SK-N-SH (cell line): ENCODE results near the gene SYNGR1.

ENCODE experiments used
- CTCF ChIP-seq: fragments of 200-600 bp; sonication (generic); IDR thresholded peaks from 2 replicates; pipeline ENCODE4 v1.6.1; 2017; ENCODE audit warnings: antibody characterized with exemption, mild to moderate bottlenecking, moderate library complexity
- EP300 ChIP-seq, 2 experiments: IDR thresholded peaks; 2 replicates each; pipeline versions ENCODE4 v1.4.0 to v1.6.1; 2012; ENCODE audit warnings: borderline replicate concordance in 1 of 2, low read depth in 1 of 2, low read length in 1 of 2
- EZH2phosphoT487 ChIP-seq: fragments of 200-600 bp; sonication (generic); IDR thresholded peaks from 2 replicates; pipeline ENCODE4 v1.6.1; 2017; ENCODE audit warnings: low read depth, mixed run types, mild to moderate bottlenecking, antibody characterized with exemption, moderate library complexity, borderline replicate concordance
- NRF1 ChIP-seq: IDR thresholded peaks from 2 replicates; pipeline ENCODE4 v1.6.1; 2012; ENCODE audit warnings: low read depth, mild to moderate bottlenecking, low read length
- REST ChIP-seq: IDR thresholded peaks from 2 replicates; pipeline ENCODE4 v1.6.1; 2012; ENCODE audit warnings: mild to moderate bottlenecking, low read depth, low read length, moderate library complexity

GRCh38 chr22:39313258-39314001, 36.4 kb upstream of the SYNGR1 start:
- TF ChIP-seq CTCF = no peak
- TF ChIP-seq EZH2phosphoT487 = no peak
- no peak for TF ChIP-seq NRF1
- no peak for TF ChIP-seq REST
- no peak for TF ChIP-seq EP300 (IDR thresholded peaks at IDR 0.05; ENCODE audit: borderline replicate concordance in 1 of 2, low read depth in 1 of 2, low read length in 1 of 2)
